IPS-15b (cell line): ENCODE measurements around the gene CHST7.

ENCODE experiments used
- H3K27me3 ChIP-seq: one replicate; pipeline ENCODE4 v1.6.1; 2013; ENCODE audit warnings: low read length; ENCODE audit not compliant: control insufficient read depth, insufficient read depth
- H3K36me3 ChIP-seq: one replicate; pipeline ENCODE4 v1.6.1; 2013; ENCODE audit warnings: low read length; ENCODE audit not compliant: control insufficient read depth, insufficient read depth
- H3K4me1 ChIP-seq: one replicate; pipeline ENCODE4 v1.6.1; 2013; ENCODE audit warnings: mild to moderate bottlenecking, low read length; ENCODE audit not compliant: control insufficient read depth, insufficient read depth
- H3K4me3 ChIP-seq: one replicate; pipeline ENCODE4 v1.5.1; 2013; ENCODE audit warnings: low read depth, low read length
- H3K9ac ChIP-seq: one replicate; pipeline ENCODE4 v1.6.1; 2013; ENCODE audit warnings: low read depth, mild to moderate bottlenecking, low read length
- H3K9me3 ChIP-seq: one replicate; pipeline ENCODE4 v1.6.1; 2013; ENCODE audit warnings: mild to moderate bottlenecking, low read length; ENCODE audit not compliant: control insufficient read depth, insufficient read depth

CHST7 gene

GRCh38 chrX:46588263-46588662 is 14.7 kb downstream of the CHST7 start:
- Histone ChIP-seq H3K9me3 (no peaks in the 10 kb centered on the region), H3K4me1 (peaks cover 7% of the 10 kb centered on the region), H3K36me3 (no peaks in the 10 kb centered on the region), H3K9ac (no peak overlapping the region), H3K4me3 (no peak overlapping the region), H3K27me3 (no peaks in the 10 kb centered on the region)

DNA sequence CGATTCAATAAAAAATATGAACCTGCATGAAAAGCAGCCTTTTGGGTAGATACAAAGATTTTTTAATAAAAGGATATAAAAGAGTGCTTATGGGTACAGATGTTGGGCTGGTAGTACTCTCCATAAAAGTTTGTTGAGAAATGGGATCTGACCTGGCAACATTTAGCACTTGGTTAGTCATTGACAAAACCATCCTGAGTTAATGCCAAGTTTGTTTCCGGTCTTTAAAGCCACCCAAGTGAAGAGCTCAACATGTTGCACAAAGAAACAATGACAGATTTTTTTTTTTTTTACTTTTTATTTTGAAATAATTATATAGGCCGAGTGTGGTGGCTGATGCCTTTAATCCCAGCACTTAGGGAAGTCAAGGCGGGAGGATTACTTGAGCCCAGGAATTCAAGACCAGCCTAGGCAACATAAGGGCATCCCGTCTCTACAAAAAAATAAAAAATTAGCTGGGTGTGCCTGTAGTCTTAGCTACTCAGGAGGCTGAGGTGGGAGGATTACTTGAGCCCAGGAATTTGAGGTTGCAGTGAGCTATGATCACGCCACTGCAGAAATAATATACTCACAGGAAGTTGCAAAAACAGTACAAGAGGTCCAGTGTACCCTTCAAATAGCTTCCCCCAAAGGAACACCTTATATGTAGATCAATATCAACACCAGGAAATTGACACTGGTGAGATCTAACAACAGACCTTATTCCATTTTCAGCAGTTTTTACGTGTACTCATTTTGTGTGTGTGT is 16.6 kb downstream of the CHST7 start:
- no peaks in the 10 kb centered on the region for H3K36me3 ChIP-seq
- H3K4me1 ChIP-seq: peaks cover 7% of the 10 kb centered on the region
- no peaks in the 10 kb centered on the region for H3K9me3 ChIP-seq
- no peak overlapping the region for H3K4me3 ChIP-seq
- H3K9ac ChIP-seq: no peak overlapping the region
- no peaks in the 10 kb centered on the region for H3K27me3 ChIP-seq

DNA sequence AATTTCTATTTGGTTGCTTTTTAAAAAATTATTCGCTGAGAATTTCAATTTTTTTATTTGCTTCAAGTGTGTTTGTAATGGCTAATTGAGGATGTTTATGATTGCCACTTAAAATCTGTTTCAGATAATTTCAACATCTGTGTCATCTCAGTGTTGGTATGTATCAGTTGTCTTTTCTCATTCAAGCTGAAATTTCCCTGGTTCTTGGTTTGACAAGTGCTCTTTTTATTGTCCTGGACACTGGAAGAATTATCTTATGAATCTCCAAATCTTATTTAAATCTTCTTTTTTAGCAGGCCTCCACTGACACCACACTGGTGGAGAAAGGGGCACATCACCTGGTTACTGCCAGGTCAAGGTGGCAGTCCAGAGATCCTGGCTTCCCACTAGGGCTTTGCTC is 21.5 kb downstream of the CHST7 start:
- Histone ChIP-seq H3K9me3 (peaks cover 3% of the 10 kb centered on the region), H3K4me3 (no peak overlapping the region), H3K9ac (no peak overlapping the region), H3K36me3 (no peaks in the 10 kb centered on the region), H3K27me3 (no peaks in the 10 kb centered on the region), H3K4me1 (no peaks in the 10 kb centered on the region)

GRCh38 chrX:46597208-46597607 is 23.6 kb downstream of the CHST7 start:
- Histone ChIP-seq H3K9ac (no peak overlapping the region), H3K36me3 (no peaks in the 10 kb centered on the region), H3K4me3 (no peak overlapping the region), H3K4me1 (no peaks in the 10 kb centered on the region), H3K27me3 (no peaks in the 10 kb centered on the region), H3K9me3 (peaks cover 3% of the 10 kb centered on the region)

- H3K9me3 ChIP-seq: peaks cover 3% of the 10 kb centered on the region
- H3K36me3 ChIP-seq: no peaks in the 10 kb centered on the region
- no peaks in the 10 kb centered on the region for H3K27me3 ChIP-seq
- no peak overlapping the region for H3K4me3 ChIP-seq
- H3K9ac ChIP-seq: no peak overlapping the region
- H3K4me1 ChIP-seq: no peaks in the 10 kb centered on the region
Observed at GRCh38 chrX:46597771-46598170, 24.2 kb downstream of the CHST7 start.

GRCh38 chrX:46599051-46599560 is 25.5 kb downstream of the CHST7 start:
- H3K9ac ChIP-seq: no peak overlapping the region
- no peak overlapping the region for H3K4me3 ChIP-seq
- no peaks in the 10 kb centered on the region for H3K27me3 ChIP-seq
- H3K4me1 ChIP-seq: no peaks in the 10 kb centered on the region
- peaks cover 3% of the 10 kb centered on the region for H3K9me3 ChIP-seq
- H3K36me3 ChIP-seq: no peaks in the 10 kb centered on the region

GRCh38 chrX:46601283-46601682 is 27.7 kb downstream of the CHST7 start:
- Histone ChIP-seq H3K27me3 (no peaks in the 10 kb centered on the region), H3K9me3 (no peaks in the 10 kb centered on the region), H3K4me3 (no peak overlapping the region), H3K9ac (no peak overlapping the region), H3K36me3 (no peaks in the 10 kb centered on the region), H3K4me1 (no peaks in the 10 kb centered on the region)

GRCh38 chrX:46602468-46603102 is 29.0 kb downstream of the CHST7 start:
- Histone ChIP-seq H3K36me3 (no peaks in the 10 kb centered on the region), H3K9me3 (no peaks in the 10 kb centered on the region), H3K4me1 (no peaks in the 10 kb centered on the region), H3K4me3 (no peak overlapping the region), H3K27me3 (no peaks in the 10 kb centered on the region), H3K9ac (no peak overlapping the region)

- Histone ChIP-seq H3K4me1 (no peaks in the 10 kb centered on the region), H3K9ac (no peak overlapping the region), H3K9me3 (no peaks in the 10 kb centered on the region), H3K36me3 (no peaks in the 10 kb centered on the region), H3K27me3 (no peaks in the 10 kb centered on the region), H3K4me3 (no peak overlapping the region)
Observed at GRCh38 chrX:46607916-46608315, 34.4 kb downstream of the CHST7 start.

DNA sequence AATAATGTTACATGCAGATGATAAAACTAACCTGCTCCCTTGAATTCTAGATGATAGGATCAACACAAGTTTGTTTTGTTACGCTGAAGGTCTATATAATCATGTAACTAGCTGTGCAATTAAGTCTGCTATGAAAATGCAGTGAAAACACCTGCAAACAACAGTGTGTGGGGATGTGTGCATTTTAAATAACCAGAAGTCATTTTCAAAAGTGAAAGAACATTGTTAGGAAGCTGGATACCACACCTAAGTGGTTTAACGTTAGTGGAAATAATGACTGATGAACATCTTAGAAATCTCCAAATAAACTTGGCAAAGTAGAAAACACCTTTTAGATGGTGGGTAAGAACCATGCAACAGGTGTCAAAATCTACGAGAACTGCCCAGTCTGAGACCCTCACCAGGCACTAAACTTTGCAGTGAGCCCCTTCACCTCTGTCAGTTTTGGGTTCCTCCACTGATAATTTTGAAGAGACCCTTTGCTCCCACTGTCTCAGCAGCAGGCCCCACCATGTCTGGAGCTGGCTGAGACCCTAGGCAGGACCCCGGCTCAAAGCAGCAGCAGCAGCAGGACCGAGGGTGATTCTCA is 36.6 kb downstream of the CHST7 start:
- H3K4me1 ChIP-seq: no peaks in the 10 kb centered on the region
- H3K9ac ChIP-seq: no peak overlapping the region
- H3K9me3 ChIP-seq: no peaks in the 10 kb centered on the region
- no peaks in the 10 kb centered on the region for H3K27me3 ChIP-seq
- no peak overlapping the region for H3K4me3 ChIP-seq
- peaks cover 6% of the 10 kb centered on the region for H3K36me3 ChIP-seq

DNA sequence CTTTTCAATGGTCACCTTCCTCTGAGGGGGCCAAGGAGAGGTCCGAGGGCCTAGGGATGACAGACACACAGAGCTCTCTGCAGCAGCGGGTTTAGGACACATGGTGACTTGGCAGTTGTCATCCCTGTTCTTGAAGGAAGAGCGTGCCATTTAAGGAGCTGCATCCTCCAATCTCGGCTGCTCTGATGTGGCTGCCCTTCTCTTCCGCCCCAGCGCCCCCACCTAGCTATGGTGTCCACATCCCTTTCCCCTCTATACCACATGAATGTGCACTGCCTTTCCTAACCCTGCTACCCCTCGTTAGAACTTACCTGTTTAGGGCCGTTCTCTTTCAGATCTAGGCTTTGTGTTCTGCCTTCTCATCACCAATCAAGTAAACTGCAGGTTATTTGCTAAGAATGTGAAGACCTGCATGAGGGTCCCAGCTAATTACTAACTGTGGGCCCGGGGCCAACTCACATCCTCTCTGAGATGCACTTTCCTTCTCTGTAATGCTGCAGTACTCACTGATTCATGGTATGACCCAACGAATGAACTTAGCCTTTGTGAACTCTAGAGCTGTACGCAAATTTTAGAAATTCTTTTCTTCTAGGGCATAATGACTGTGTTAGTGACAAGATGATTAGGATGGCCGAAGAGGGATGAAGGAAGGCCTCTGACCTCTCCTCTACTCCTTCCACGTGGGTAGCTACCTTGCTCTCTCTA is 38.2 kb downstream of the CHST7 start:
- Histone ChIP-seq H3K9me3 (no peaks in the 10 kb centered on the region), H3K27me3 (no peaks in the 10 kb centered on the region), H3K4me1 (no peaks in the 10 kb centered on the region), H3K4me3 (no peak overlapping the region), H3K36me3 (peaks cover 6% of the 10 kb centered on the region), H3K9ac (no peak overlapping the region)
